C4-2B (cell line): ENCODE data around the gene ZNF768.

Experiments used
- H3K27ac ChIP-seq: fragments of 450-650 bp; 2 replicates; pipeline ENCODE4 v1.5.1; 2017
- ZFX ChIP-seq: fragments of 450-650 bp; IDR thresholded peaks from 2 replicates; pipeline ENCODE4 v1.6.1; 2017
- TF ChIP-seq, protein P1 (sequence below): fragments of 450-650 bp; conservative IDR thresholded peaks from 2 replicates; pipeline ENCODE4 v1.5.1; 2017; ENCODE audit warnings: mild to moderate bottlenecking

The ZNF768 gene

DNA sequence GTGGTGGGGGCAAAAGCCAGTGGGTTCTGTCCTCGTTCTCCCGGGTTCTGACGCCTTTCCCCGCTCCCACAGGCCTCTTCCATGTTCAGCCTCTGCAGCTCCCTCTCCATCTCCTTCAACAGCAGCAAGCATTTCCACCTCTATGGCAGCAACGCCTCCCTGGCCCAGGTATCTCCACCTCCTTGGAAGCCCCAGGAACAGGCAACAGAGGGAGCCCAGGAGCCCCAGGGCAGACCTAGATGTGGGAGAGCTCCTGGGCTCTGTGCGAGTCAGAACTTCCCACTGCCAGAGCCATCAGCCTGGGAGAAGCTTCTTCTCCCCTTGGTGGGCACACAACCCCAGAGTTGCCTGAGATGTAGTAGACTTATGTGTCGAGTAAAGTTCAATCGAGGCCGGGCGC is 7.8 kb downstream of the ZNF768 start:
- TF ChIP-seq, protein P1, sequence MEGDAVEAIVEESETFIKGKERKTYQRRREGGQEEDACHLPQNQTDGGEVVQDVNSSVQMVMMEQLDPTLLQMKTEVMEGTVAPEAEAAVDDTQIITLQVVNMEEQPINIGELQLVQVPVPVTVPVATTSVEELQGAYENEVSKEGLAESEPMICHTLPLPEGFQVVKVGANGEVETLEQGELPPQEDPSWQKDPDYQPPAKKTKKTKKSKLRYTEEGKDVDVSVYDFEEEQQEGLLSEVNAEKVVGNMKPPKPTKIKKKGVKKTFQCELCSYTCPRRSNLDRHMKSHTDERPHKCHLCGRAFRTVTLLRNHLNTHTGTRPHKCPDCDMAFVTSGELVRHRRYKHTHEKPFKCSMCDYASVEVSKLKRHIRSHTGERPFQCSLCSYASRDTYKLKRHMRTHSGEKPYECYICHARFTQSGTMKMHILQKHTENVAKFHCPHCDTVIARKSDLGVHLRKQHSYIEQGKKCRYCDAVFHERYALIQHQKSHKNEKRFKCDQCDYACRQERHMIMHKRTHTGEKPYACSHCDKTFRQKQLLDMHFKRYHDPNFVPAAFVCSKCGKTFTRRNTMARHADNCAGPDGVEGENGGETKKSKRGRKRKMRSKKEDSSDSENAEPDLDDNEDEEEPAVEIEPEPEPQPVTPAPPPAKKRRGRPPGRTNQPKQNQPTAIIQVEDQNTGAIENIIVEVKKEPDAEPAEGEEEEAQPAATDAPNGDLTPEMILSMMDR = no peak
- TF ChIP-seq ZFX = no peak

GRCh38 chr16:30515275-30515674 is 11.1 kb downstream of the ZNF768 start:
- TF ChIP-seq, protein P1 = no peak
- TF ChIP-seq ZFX = no peak
- no peak overlapping the region for H3K27ac ChIP-seq

More for the DNA sequence above, 7.8 kb downstream of the ZNF768 start:
- H3K27ac ChIP-seq = no peak overlapping the region

- no peak overlapping the region for H3K27ac ChIP-seq
- TF ChIP-seq, protein P1 = no peak
- no peak for TF ChIP-seq ZFX
Measured at GRCh38 chr16:30511509-30511908, 14.9 kb downstream of the ZNF768 start.

GRCh38 chr16:30510376-30510938 is 15.9 kb downstream of the ZNF768 start:
- no peak for TF ChIP-seq ZFX
- TF ChIP-seq, protein P1 = no peak
- no peak overlapping the region for H3K27ac ChIP-seq

DNA sequence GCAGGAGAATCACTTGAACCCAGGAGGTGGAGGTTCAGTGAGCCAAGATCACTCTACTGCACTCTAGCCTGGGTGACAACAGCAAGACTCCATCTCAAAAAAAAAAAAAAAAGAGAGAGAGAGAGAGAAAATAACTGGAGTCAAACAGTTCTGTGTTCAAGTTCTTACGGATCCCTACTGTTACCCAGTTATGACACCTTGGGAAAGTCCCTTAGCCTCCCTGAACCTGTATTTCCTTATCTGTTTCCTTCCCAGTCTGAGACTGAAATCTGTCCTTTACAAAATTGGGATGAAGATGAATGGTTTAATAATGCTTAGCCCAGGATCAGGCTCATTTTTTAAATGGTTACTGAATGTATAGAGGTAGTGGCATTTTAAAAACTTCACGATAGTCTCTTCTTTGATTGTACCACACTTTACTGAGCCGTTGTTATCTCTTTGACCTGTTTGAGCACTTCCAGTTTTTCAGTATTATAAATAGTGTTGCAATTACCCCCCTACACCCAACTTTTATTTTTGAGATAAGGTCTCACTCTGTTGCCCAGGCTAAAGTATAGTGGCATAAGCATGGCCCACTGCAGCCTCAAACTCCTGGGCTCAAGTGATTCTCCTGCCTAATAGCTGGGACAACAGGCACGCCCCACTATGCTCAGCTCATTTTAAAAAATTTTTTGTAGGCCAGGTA is 17.1 kb downstream of the ZNF768 start:
- no peak for TF ChIP-seq ZFX
- TF ChIP-seq, protein P1 = no peak
- H3K27ac ChIP-seq = no peak overlapping the region

GRCh38 chr16:30503403-30504296 is 22.7 kb downstream of the ZNF768 start:
- TF ChIP-seq, protein P1 = no peak
- TF ChIP-seq ZFX = no peak
- H3K27ac ChIP-seq = no peak overlapping the region

- no peak overlapping the region for H3K27ac ChIP-seq
- no peak for TF ChIP-seq ZFX
- TF ChIP-seq, protein P1 = no peak
Measured at GRCh38 chr16:30499284-30499683, 27.1 kb downstream of the ZNF768 start.
